ENCODE results near the gene ZNF281. TPM values are rescaled to one million over a fixed set of nuclear protein-coding genes. Genes with fewer than 3 reads are reported as not detected.

ZNF281 gene
- polyA plus RNA-seq, 2 of the 4 experiments (the other 2 are of a cell fraction), result 33.7 to 39.1 TPM

GRCh38 chr1:200436436-200436835 is 26.6 kb upstream of the ZNF281 start:
- CTCF ChIA-PET, result interaction anchor here (0.6 to 1.3 kb wide), 4 partner anchors 14 to 74 kb away, joined by 3 read pairs; no protein-coding TSS in a partner anchor
- Histone ChIP-seq H3K27ac (0 out of 6 replicates have a peak overlapping the region, but pooled peaks of 1 of the 2 experiments have one; percentile 5), H3K4me3 (no peak overlapping the region), H3K4me2 (no peak overlapping the region), H3K9me3 (no peaks in the 10 kb centered on the region), H3K4me1 (peaks cover 12% of the 10 kb centered on the region)
- ATAC-seq, result no peak
- DNase-seq (ENCODE audit: low read depth in 1 of 2, low spot score in 1 of 2), result no peak
- TF ChIP-seq HEYL (CRISPR knock-in tag; IDR thresholded peaks at IDR 0.05), result no peak
- TF ChIP-seq EHF (CRISPR knock-in tag; IDR thresholded peaks at IDR 0.05), result no peak
- TF ChIP-seq SMC3 (IDR thresholded peaks at IDR 0.05), result no peak
- TF ChIP-seq MYC (IDR thresholded peaks at IDR 0.05; ENCODE audit: borderline replicate concordance, low read length), result no peak
- TF ChIP-seq MAZ (IDR thresholded peaks at IDR 0.05; ENCODE audit: borderline replicate concordance, low read depth, low read length), result no peak
- TF ChIP-seq RAD21 (conservative IDR thresholded peaks at IDR 0.05 in 1 of 2, IDR thresholded peaks at IDR 0.05 in 1 of 2), result no peak
- no peak for TF ChIP-seq USF2 (IDR thresholded peaks at IDR 0.05)
- no peak for TF ChIP-seq PHF8 (IDR thresholded peaks at IDR 0.05; ENCODE audit: borderline replicate concordance, low read depth)
- TF ChIP-seq RCOR1 (IDR thresholded peaks at IDR 0.05; ENCODE audit: low read depth, low read length), result no peak
- no peak for TF ChIP-seq TP53 (CRISPR knock-in tag; IDR thresholded peaks at IDR 0.05)
- POLR2A ChIA-PET, result no interaction called here
- no peak for FAIRE-seq

GRCh38 chr1:200435200-200435780 is 25.5 kb upstream of the ZNF281 start:
- H3K4me3 ChIP-seq, result no peak overlapping the region
- FAIRE-seq (no peak), ATAC-seq (no peak), DNase-seq (ENCODE audit: low read depth in 1 of 2, low spot score in 1 of 2) (no peak)
- 78% methylated on average over 8 of the region's 8 CpGs for WGBS (ENCODE audit: missing lambda C conversion rate)
- TF ChIP-seq TFCP2L1 (CRISPR knock-in tag; IDR thresholded peaks at IDR 0.05) (no peak), CTCF (IDR thresholded peaks at IDR 0.05) (no peak), MAX (IDR thresholded peaks at IDR 0.05) (no peak)
- H3K27ac ChIP-seq, result peak overlapping the region in 1 of 2 experiments; percentile 38; a peak in 2 of 6 replicates
- ChIA-PET POLR2A (no interaction called here), CTCF (interaction anchor here (0.6 to 1.3 kb wide), 2 partner anchors 75 to 187 kb away, joined by 3 read pairs; no protein-coding TSS in a partner anchor)
- H3K4me1 ChIP-seq, result peaks cover 12% of the 10 kb centered on the region
- no peaks in the 10 kb centered on the region for H3K9me3 ChIP-seq
- H3K4me2 ChIP-seq, result no peak overlapping the region

- FAIRE-seq, result no peak
- CTCF ChIA-PET, result interaction anchor here (0.9 kb wide), 1 partner anchor 21 kb away, joined by 3 read pairs; no protein-coding TSS in a partner anchor
- POLR2A ChIA-PET, result no interaction called here
These were observed 23.8 kb upstream of the ZNF281 start for GRCh38 chr1:200433586-200433985.

GRCh38 chr1:200432586-200432985 is 22.8 kb upstream of the ZNF281 start:
- Histone ChIP-seq H3K27ac (no peak overlapping the region), H3K9me3 (no peaks in the 10 kb centered on the region), H3K4me1 (peaks cover 27% of the 10 kb centered on the region), H3K4me3 (no peak overlapping the region), H3K4me2 (no peak overlapping the region)
- DNase-seq (ENCODE audit: low read depth in 1 of 2, low spot score in 1 of 2), result no peak
- ChIA-PET POLR2A (no interaction called here), CTCF (interaction anchor here (0.5 kb wide), 1 partner anchor 89 kb away, joined by 3 read pairs; no protein-coding TSS in a partner anchor)
- ATAC-seq, result no peak
- 96% methylated on average over 1 of the region's 1 CpG for WGBS (ENCODE audit: missing lambda C conversion rate)
- no peak for FAIRE-seq
- TF ChIP-seq PHF8 (IDR thresholded peaks at IDR 0.05; ENCODE audit: borderline replicate concordance, low read depth), result no peak
- no peak for TF ChIP-seq HOXB5 (CRISPR knock-in tag; IDR thresholded peaks at IDR 0.05)
- no peak for TF ChIP-seq SREBF2 (IDR thresholded peaks at IDR 0.05)

More at GRCh38 chr1:200433586-200433985, 23.8 kb upstream of the ZNF281 start:
- Histone ChIP-seq H3K4me3 (no peak overlapping the region), H3K4me2 (no peak overlapping the region), H3K9me3 (no peaks in the 10 kb centered on the region), H3K27ac (no peak overlapping the region), H3K4me1 (peaks cover 27% of the 10 kb centered on the region)
- TF ChIP-seq HES2 (IDR thresholded peaks at IDR 0.05), result no peak
- no peak for TF ChIP-seq PHF8 (IDR thresholded peaks at IDR 0.05; ENCODE audit: borderline replicate concordance, low read depth)
- TF ChIP-seq MAFK (IDR thresholded peaks at IDR 0.05; ENCODE audit: partially characterized antibody), result no peak
- no peak for ATAC-seq
- WGBS (ENCODE audit: missing lambda C conversion rate), result 97% methylated on average over 1 of the region's 1 CpG
- DNase-seq (ENCODE audit: low read depth in 1 of 2, low spot score in 1 of 2), result no peak

Measured in A549 (cell line).